Measurements from ENCODE around the gene ZXDB. TPM values are rescaled to one million over a fixed set of nuclear protein-coding genes. Genes with fewer than 3 reads are reported as not detected.
A peak's percentile ranks its signal among the peaks of the same experiment; 100 is the strongest.
"Not testable (repeated sequence)": the region's sequence is repeated elsewhere in the genome, so short reads cannot be mapped to it uniquely, and the experiment has no call there.

The ZXDB gene
- total and polyA plus RNA-seq, 4 donors, result 1.9 to 8.6 (median 6.4) TPM

- not testable (repeated sequence) for H3K9me3 ChIP-seq (ENCODE audit: control insufficient read depth, low read length); H3K36me3 ChIP-seq (ENCODE audit: control insufficient read depth in 1 of 2, insufficient read depth in 2 of 2, low read length in 1 of 2); H3K27me3 ChIP-seq (ENCODE audit: control insufficient read depth in 1 of 2, insufficient read depth in 2 of 2, low read length in 1 of 2); H3K4me1 ChIP-seq (ENCODE audit: control insufficient read depth in 1 of 2, insufficient read depth in 2 of 2, low read length in 2 of 2)
- Histone ChIP-seq H3K4me3 (ENCODE audit: low read length in 2 of 2) (peak overlapping the region; percentile 23 to 54), H3K27ac (ENCODE audit: low read depth in 1 of 2, low read length in 2 of 2) (peak overlapping the region; percentile 67 to 89)
- ATAC-seq (ENCODE audit: low FRiP score) (peak; percentile 84), DNase-seq (peak; percentile 54 to 77)
- 0 to 40% methylated on average over 58 to 83 of the region's 84 CpGs for WGBS, 2 donors
- intact Hi-C loops (cut with DNase I), result loop anchor here in 1 of 2 donors (10.0 kb wide), 1 partner anchor 312 kb away; no protein-coding TSS in a partner anchor
Measured at GRCh38 chrX:57592160-57592893, 516 bp downstream of the ZXDB start.

- not testable (repeated sequence) for H3K4me1 ChIP-seq (ENCODE audit: control insufficient read depth in 1 of 2, insufficient read depth in 2 of 2, low read length in 2 of 2); H3K27me3 ChIP-seq (ENCODE audit: control insufficient read depth in 1 of 2, insufficient read depth in 2 of 2, low read length in 1 of 2); H3K9me3 ChIP-seq (ENCODE audit: control insufficient read depth, low read length); H3K36me3 ChIP-seq (ENCODE audit: control insufficient read depth in 1 of 2, insufficient read depth in 2 of 2, low read length in 1 of 2)
- peak overlapping the region; percentile 23 to 54 for H3K4me3 ChIP-seq (ENCODE audit: low read length in 2 of 2)
- intact Hi-C loops (cut with DNase I), result loop anchor here in 1 of 2 donors (10.0 kb wide), 1 partner anchor 312 kb away; no protein-coding TSS in a partner anchor
- whole genome bisulfite sequencing, 2 donors, result 45 to 50% methylated on average over 13 to 14 of the region's 15 CpGs
- H3K27ac ChIP-seq (ENCODE audit: low read depth in 1 of 2, low read length in 2 of 2), result peak overlapping the region in 1 of 2 donors; percentile 15
- ATAC-seq (ENCODE audit: low FRiP score) (peak; percentile 42), DNase-seq (peak in 1 of 2 donors; percentile 50)
Measured at GRCh38 chrX:57592894-57593215, 1.0 kb downstream of the ZXDB start.

- intact Hi-C loops (cut with DNase I), result loop anchor here in 1 of 2 donors (10.0 kb wide), 1 partner anchor 309 kb away; no protein-coding TSS in a partner anchor
- H3K27ac ChIP-seq (ENCODE audit: low read depth in 1 of 2, low read length in 2 of 2), result no peak overlapping the region
- H3K27me3 ChIP-seq (ENCODE audit: control insufficient read depth in 1 of 2, insufficient read depth in 2 of 2, low read length in 1 of 2), result no peaks in the 10 kb centered on the region
- H3K36me3 ChIP-seq (ENCODE audit: control insufficient read depth in 1 of 2, insufficient read depth in 2 of 2, low read length in 1 of 2), result no peaks in the 10 kb centered on the region
- H3K9me3 ChIP-seq (ENCODE audit: control insufficient read depth, low read length), result no peaks in the 10 kb centered on the region
- no peak for DNase-seq
- 35 to 63% methylated on average over 1 of the region's 1 CpG for WGBS, 2 donors
- no peak overlapping the region for H3K4me3 ChIP-seq (ENCODE audit: low read length in 2 of 2)
- H3K4me1 ChIP-seq (ENCODE audit: control insufficient read depth in 1 of 2, insufficient read depth in 2 of 2, low read length in 2 of 2), result no peaks in the 10 kb centered on the region
- no peak for ATAC-seq (ENCODE audit: low FRiP score)
Measured at GRCh38 chrX:57595381-57595811, 3.6 kb downstream of the ZXDB start.

DNA sequence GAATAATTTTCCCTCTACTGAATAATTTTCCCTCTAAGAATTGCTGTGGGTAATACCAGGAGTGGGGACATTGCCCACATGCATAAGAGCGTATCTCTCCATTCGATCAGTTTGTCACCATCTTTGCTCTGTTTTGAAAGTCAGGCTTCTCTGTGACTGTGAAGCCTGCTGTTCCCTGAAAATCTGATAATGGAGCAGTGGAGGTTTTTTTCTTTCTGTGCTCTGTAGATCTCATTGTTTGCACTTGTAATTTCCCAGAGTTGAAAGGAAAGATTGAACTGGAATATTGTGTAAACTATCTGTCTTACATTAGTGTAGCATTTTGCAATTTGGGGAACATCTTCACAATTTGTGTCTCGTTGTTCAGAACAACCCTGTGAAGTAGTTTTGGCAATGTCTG is 4.3 kb downstream of the ZXDB start:
- H3K4me3 ChIP-seq (ENCODE audit: low read length in 2 of 2), result peak overlapping the region in 1 of 2 donors; percentile 8
- H3K4me1 ChIP-seq (ENCODE audit: control insufficient read depth in 1 of 2, insufficient read depth in 2 of 2, low read length in 2 of 2), result no peaks in the 10 kb centered on the region
- no peaks in the 10 kb centered on the region for H3K27me3 ChIP-seq (ENCODE audit: control insufficient read depth in 1 of 2, insufficient read depth in 2 of 2, low read length in 1 of 2)
- no peaks in the 10 kb centered on the region for H3K36me3 ChIP-seq (ENCODE audit: control insufficient read depth in 1 of 2, insufficient read depth in 2 of 2, low read length in 1 of 2)
- ATAC-seq (ENCODE audit: low FRiP score) (no peak), DNase-seq (no peak)
- intact Hi-C loops (cut with DNase I), result loop anchor here in 1 of 2 donors (10.0 kb wide), 1 partner anchor 309 kb away; no protein-coding TSS in a partner anchor
- no peaks in the 10 kb centered on the region for H3K9me3 ChIP-seq (ENCODE audit: control insufficient read depth, low read length)
- 30 to 54% methylated on average over 3 of the region's 3 CpGs for WGBS, 2 donors
- H3K27ac ChIP-seq (ENCODE audit: low read depth in 1 of 2, low read length in 2 of 2), result peak overlapping the region in 1 of 2 donors; percentile 51

- Histone ChIP-seq H3K27me3 (ENCODE audit: control insufficient read depth in 1 of 2, insufficient read depth in 2 of 2, low read length in 1 of 2) (no peaks in the 10 kb centered on the region), H3K36me3 (ENCODE audit: control insufficient read depth in 1 of 2, insufficient read depth in 2 of 2, low read length in 1 of 2) (no peaks in the 10 kb centered on the region), H3K27ac (ENCODE audit: low read depth in 1 of 2, low read length in 2 of 2) (no peak overlapping the region), H3K9me3 (ENCODE audit: control insufficient read depth, low read length) (no peaks in the 10 kb centered on the region), H3K4me3 (ENCODE audit: low read length in 2 of 2) (no peak overlapping the region), H3K4me1 (ENCODE audit: control insufficient read depth in 1 of 2, insufficient read depth in 2 of 2, low read length in 2 of 2) (no peaks in the 10 kb centered on the region)
- DNase-seq (no peak), ATAC-seq (ENCODE audit: low FRiP score) (no peak)
- intact Hi-C loops (cut with DNase I), result loop anchor here in 1 of 2 donors (10.0 kb wide), 1 partner anchor 308 kb away; no protein-coding TSS in a partner anchor
- 18 to 29% methylated on average over 1 of the region's 1 CpG for WGBS, 2 donors
Measured at GRCh38 chrX:57596516-57596915, 4.7 kb downstream of the ZXDB start.

DNA sequence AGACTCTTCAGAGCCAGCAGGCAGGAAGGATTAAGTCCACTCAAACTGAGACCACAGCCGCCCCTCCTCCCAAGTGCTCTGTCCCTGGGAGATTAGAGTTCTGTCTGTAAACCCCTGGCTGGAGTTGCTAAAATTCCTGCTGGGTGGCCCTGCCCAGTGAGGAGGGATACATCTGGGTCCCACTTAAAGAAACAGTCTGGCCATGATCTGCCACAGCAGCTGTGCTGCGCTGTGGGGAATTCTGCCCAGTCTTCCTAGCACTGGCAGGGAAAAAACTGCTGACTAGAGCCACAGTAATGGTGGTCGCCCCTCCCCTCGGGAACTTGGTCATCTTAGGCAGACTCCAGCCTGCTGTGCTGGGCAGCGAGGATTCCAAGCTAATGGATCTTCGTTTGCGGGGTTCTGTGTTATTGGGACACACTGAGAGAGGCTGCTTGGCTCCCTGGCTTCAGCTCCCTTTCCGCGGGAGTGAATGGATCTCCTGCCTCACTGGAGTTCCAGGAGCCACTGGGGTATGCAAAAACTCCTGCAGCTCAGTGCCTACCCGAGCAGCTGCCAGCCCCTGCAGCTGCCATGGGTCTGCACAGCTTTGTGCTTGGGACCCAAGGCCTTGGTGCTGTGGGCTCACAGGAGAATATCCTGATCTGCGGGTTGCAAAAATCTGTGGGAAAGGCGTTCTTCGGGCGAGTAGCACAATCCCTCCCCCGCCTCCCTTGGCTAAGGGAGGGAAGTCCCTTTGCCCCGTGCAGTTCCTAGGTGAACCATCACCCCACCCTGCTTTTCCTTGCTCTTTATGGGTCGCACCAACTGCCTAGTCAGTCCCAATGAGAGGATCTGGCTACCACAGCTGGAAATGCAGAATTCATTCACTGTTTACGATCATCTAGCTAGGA is 15.7 kb downstream of the ZXDB start:
- no peaks in the 10 kb centered on the region for H3K36me3 ChIP-seq (ENCODE audit: control insufficient read depth in 1 of 2, insufficient read depth in 2 of 2, low read length in 1 of 2)
- no peak for ATAC-seq (ENCODE audit: low FRiP score)
- no peak for DNase-seq
- no peak overlapping the region for H3K4me3 ChIP-seq (ENCODE audit: low read length in 2 of 2)
- WGBS, 2 donors, result 68 to 87% methylated on average over 18 of the region's 18 CpGs
- H3K4me1 ChIP-seq (ENCODE audit: control insufficient read depth in 1 of 2, insufficient read depth in 2 of 2, low read length in 2 of 2), result no peaks in the 10 kb centered on the region
- peaks cover 6% of the 10 kb centered on the region for H3K9me3 ChIP-seq (ENCODE audit: control insufficient read depth, low read length)
- intact Hi-C loops (cut with DNase I), result no loop called here
- no peaks in the 10 kb centered on the region for H3K27me3 ChIP-seq (ENCODE audit: control insufficient read depth in 1 of 2, insufficient read depth in 2 of 2, low read length in 1 of 2)
- no peak overlapping the region for H3K27ac ChIP-seq (ENCODE audit: low read depth in 1 of 2, low read length in 2 of 2)

DNA sequence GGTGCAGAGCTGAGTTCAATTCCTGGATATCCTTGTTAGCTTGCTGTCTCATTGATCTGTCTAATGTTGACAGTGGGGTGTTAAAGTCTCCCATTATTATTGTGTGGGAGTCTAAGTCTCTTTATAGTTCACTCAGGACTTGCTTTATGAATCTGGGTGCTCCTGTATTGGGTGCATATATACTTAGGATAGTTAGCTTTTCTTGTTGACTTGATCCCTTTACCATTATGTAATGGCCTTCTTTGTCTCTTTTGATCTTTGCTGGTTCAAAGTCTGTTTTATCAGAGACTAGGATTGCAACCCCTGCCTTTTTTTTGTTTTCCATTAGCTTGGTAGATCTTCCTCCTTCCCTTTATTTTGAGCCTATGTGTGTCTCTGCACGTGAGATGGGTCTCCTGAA is 21.5 kb downstream of the ZXDB start:
- 63 to 91% methylated on average over 1 of the region's 1 CpG for WGBS, 2 donors

DNA sequence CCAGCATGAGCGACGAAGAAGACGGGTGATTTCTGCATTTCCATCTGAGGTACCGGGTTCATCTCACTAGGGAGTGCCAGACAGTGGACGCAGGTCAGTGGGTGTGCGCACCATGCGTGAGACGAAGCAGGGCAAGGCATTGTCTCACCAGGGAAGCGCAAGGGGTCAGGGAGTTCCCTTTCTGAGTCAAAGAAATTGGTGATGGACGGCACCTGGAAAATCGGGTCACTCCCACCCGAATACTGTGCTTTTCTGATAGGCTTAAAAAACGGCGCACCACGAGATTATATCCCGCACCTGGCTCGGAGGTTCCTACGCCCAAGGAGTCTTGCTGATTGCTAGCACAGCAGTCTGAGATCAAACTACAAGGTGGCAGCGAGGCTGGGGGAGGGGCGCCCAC is 37.6 kb downstream of the ZXDB start:
- H3K9me3 ChIP-seq (ENCODE audit: control insufficient read depth, low read length); intact Hi-C loops (cut with DNase I); DNase-seq; H3K27ac ChIP-seq (ENCODE audit: low read depth in 1 of 2, low read length in 2 of 2); H3K36me3 ChIP-seq (ENCODE audit: control insufficient read depth in 1 of 2, insufficient read depth in 2 of 2, low read length in 1 of 2); ATAC-seq (ENCODE audit: low FRiP score); H3K27me3 ChIP-seq (ENCODE audit: control insufficient read depth in 1 of 2, insufficient read depth in 2 of 2, low read length in 1 of 2); H3K4me3 ChIP-seq (ENCODE audit: low read length in 2 of 2); H3K4me1 ChIP-seq (ENCODE audit: control insufficient read depth in 1 of 2, insufficient read depth in 2 of 2, low read length in 2 of 2): not testable (repeated sequence)
- WGBS, 2 donors, result 97% methylated on average over 20 of the region's 20 CpGs

More for the DNA sequence above, 21.5 kb downstream of the ZXDB start:
- H3K4me1 ChIP-seq (ENCODE audit: control insufficient read depth in 1 of 2, insufficient read depth in 2 of 2, low read length in 2 of 2); H3K27ac ChIP-seq (ENCODE audit: low read depth in 1 of 2, low read length in 2 of 2); ATAC-seq (ENCODE audit: low FRiP score); DNase-seq; H3K4me3 ChIP-seq (ENCODE audit: low read length in 2 of 2); H3K9me3 ChIP-seq (ENCODE audit: control insufficient read depth, low read length); H3K27me3 ChIP-seq (ENCODE audit: control insufficient read depth in 1 of 2, insufficient read depth in 2 of 2, low read length in 1 of 2); H3K36me3 ChIP-seq (ENCODE audit: control insufficient read depth in 1 of 2, insufficient read depth in 2 of 2, low read length in 1 of 2); intact Hi-C loops (cut with DNase I): not testable (repeated sequence)

Data from aorta (tissue), 5 donors.